ENCODE data around the gene KIF18A. TPM values are rescaled to one million over a fixed set of nuclear protein-coding genes. Genes with fewer than 3 reads are reported as not detected.

Gene KIF18A
- total and polyA plus RNA-seq, 2 of the 8 experiments (the other 6 are each of a cell fraction or from before 2014, with no cell fraction given), result 4.0 to 23.3 TPM

GRCh38 chr11:27977031-27977430 is 130.9 kb downstream of the KIF18A start:
- H3K9ac ChIP-seq (replicated peaks in 1 of 4; ENCODE audit: extremely low read depth in 1 of 4, low read depth in 3 of 4, low read length in 3 of 4), result no peak overlapping the region
- H3K27me3 ChIP-seq (replicated peaks in 1 of 4; ENCODE audit: control insufficient read depth in 3 of 4, extremely low read depth in 1 of 4, insufficient read depth in 3 of 4, low read length in 3 of 4), result no peaks in the 10 kb centered on the region
- no peak overlapping the region for H3K27ac ChIP-seq (ENCODE audit: low read depth, low read length)
- H4K8ac ChIP-seq (ENCODE audit: extremely low read depth, insufficient read depth, low read length), result no peak overlapping the region
- H3K4me2 ChIP-seq (ENCODE audit: insufficient read depth in 1 of 2, low read depth in 2 of 2, low read length in 2 of 2), result no peak overlapping the region
- H3K56ac ChIP-seq (replicated peaks; ENCODE audit: insufficient read length, low read depth, low read length), result no peak overlapping the region
- no peaks in the 10 kb centered on the region for H3K79me2 ChIP-seq (ENCODE audit: control insufficient read depth in 1 of 2, insufficient read depth in 2 of 2, low read length in 2 of 2)
- H4K5ac ChIP-seq (ENCODE audit: insufficient read length, low read depth, low read length), result no peak overlapping the region
- no peaks in the 10 kb centered on the region for H3K9me3 ChIP-seq (ENCODE audit: insufficient read depth in 2 of 2, low read depth in 1 of 2, low read length in 1 of 2)
- H2AK5ac ChIP-seq (ENCODE audit: low read depth, low read length), result no peak overlapping the region
- FAIRE-seq (no peak), DNase-seq (ENCODE audit: low read depth in 1 of 2, low spot score in 2 of 2) (no peak)
- H3K18ac ChIP-seq (ENCODE audit: extremely low read depth, low read length), result no peak overlapping the region
- H2BK15ac ChIP-seq (ENCODE audit: low read length), result no peak overlapping the region
- TF ChIP-seq CBX8 (IDR thresholded peaks at IDR 0.05; ENCODE audit: borderline replicate concordance, low read depth, low read length) (no peak), JUND (IDR thresholded peaks at IDR 0.05; ENCODE audit: low read length) (no peak), KDM1A (IDR thresholded peaks at IDR 0.05; ENCODE audit: borderline replicate concordance, low read length) (no peak), BCL11A (IDR thresholded peaks at IDR 0.05; ENCODE audit: low read depth in 2 of 2, low read length in 2 of 2) (no peak), SP4 (IDR thresholded peaks at IDR 0.05; ENCODE audit: low read length) (no peak), SUZ12 (IDR thresholded peaks at IDR 0.05; ENCODE audit: low read length) (no peak), SAP30 (IDR thresholded peaks at IDR 0.05; ENCODE audit: insufficient read depth, insufficient replicate concordance, low read length) (no peak), SIN3A (conservative IDR thresholded peaks at IDR 0.05 in 1 of 2, IDR thresholded peaks at IDR 0.05 in 1 of 2; ENCODE audit: low read depth in 1 of 2, low read length in 2 of 2) (no peak), EGR1 (IDR thresholded peaks at IDR 0.05; ENCODE audit: borderline replicate concordance, low read depth, low read length) (no peak), MAFK (IDR thresholded peaks at IDR 0.05; ENCODE audit: low read depth, low read length) (no peak), TAF1 (IDR thresholded peaks at IDR 0.05; ENCODE audit: low read depth, low read length) (no peak)
- H3K4ac ChIP-seq (replicated peaks; ENCODE audit: insufficient read length, low read depth, low read length), result no peak overlapping the region
- H2BK120ac ChIP-seq (replicated peaks; ENCODE audit: low read depth, low read length), result no peak overlapping the region
- no peaks in the 10 kb centered on the region for H3K23me2 ChIP-seq (ENCODE audit: low read depth, low read length)
- H4K20me1 ChIP-seq (replicated peaks in 1 of 2; ENCODE audit: control insufficient read depth in 1 of 2, insufficient read depth in 2 of 2, low read length in 2 of 2), result no peaks in the 10 kb centered on the region
- CTCF ChIA-PET (ENCODE audit: partially characterized antibody), result no interaction called here
- no peak overlapping the region for H3K4me3 ChIP-seq (ENCODE audit: extremely low read depth in 1 of 4, insufficient read depth in 2 of 4, low read depth in 3 of 4, low read length in 4 of 4)
- 85% methylated on average over 3 of the region's 3 CpGs; no CpG with 5 or more reads in 1 of the 2 experiments for WGBS, 2 experiments (ENCODE audit: extremely low coverage in 1 of 2, insufficient coverage in 1 of 2, insufficient read length in 1 of 2, insufficient replicate concordance in 2 of 2, low coverage in 1 of 2, low lambda C conversion rate in 2 of 2, missing lambda C conversion rate in 1 of 2)
- POLR2A ChIA-PET (ENCODE audit: partially characterized antibody), result no interaction called here
- H3K23ac ChIP-seq (ENCODE audit: insufficient read length), result no peak overlapping the region
- no peaks in the 10 kb centered on the region for H3K4me1 ChIP-seq (replicated peaks in 1 of 4; ENCODE audit: control insufficient read depth in 3 of 4, insufficient read depth in 4 of 4, low read length in 3 of 4)
- H3K14ac ChIP-seq (ENCODE audit: insufficient read length), result no peak overlapping the region
- H2BK5ac ChIP-seq (ENCODE audit: low read depth, low read length), result no peak overlapping the region
- H4K91ac ChIP-seq (replicated peaks; ENCODE audit: insufficient read length, low read length), result no peak overlapping the region
- H2AFZ ChIP-seq (ENCODE audit: low read length), result no peak overlapping the region
- H2BK12ac ChIP-seq (ENCODE audit: low read depth, low read length), result no peak overlapping the region; the same call in 1 of the 2 replicates
- H2BK20ac ChIP-seq (ENCODE audit: low read length), result no peak overlapping the region
- H3K36me3 ChIP-seq (ENCODE audit: control insufficient read depth in 2 of 4, insufficient read depth in 4 of 4, low read length in 3 of 4), result no peaks in the 10 kb centered on the region
- no peaks in the 10 kb centered on the region for H3K79me1 ChIP-seq (ENCODE audit: low read depth, low read length)
